Colon (tissue), 2 donors: ENCODE measurements around the gene PRR15L.

ENCODE experiments used
- FAIRE-seq: peaks from 2 replicates; lab custom pipeline; 2012; peaks lifted over from hg19 to GRCh38; lab: Jason Lieb, UNC
- donor health status: control.
- donor health status: control.

The PRR15L gene

GRCh38 chr17:47959825-47960655, 2.4 kb upstream of the PRR15L start:
- FAIRE-seq: no peak

GRCh38 chr17:47956791-47957590, 692 bp downstream of the PRR15L start:
- FAIRE-seq: no peak

- no peak for FAIRE-seq
Measured at GRCh38 chr17:47955497-47956461, 1.9 kb downstream of the PRR15L start.

- no peak for FAIRE-seq
Measured at GRCh38 chr17:47953909-47954308, 3.8 kb downstream of the PRR15L start.

GRCh38 chr17:47952171-47953021, 5.3 kb downstream of the PRR15L start:
- no peak for FAIRE-seq

- no peak for FAIRE-seq
Measured at GRCh38 chr17:47950448-47950847, 7.2 kb downstream of the PRR15L start.

- no peak for FAIRE-seq
Measured at GRCh38 chr17:47949946-47950345, 7.7 kb downstream of the PRR15L start.

- FAIRE-seq: no peak
Measured at GRCh38 chr17:47949197-47949759, 8.4 kb downstream of the PRR15L start.

GRCh38 chr17:47948706-47949196, 8.9 kb downstream of the PRR15L start:
- FAIRE-seq: no peak

- no peak for FAIRE-seq
Measured at GRCh38 chr17:47946929-47947397, 10.7 kb downstream of the PRR15L start.

GRCh38 chr17:47946516-47946915, 11.2 kb downstream of the PRR15L start:
- no peak for FAIRE-seq

- FAIRE-seq: no peak
Measured at GRCh38 chr17:47945529-47946508, 11.9 kb downstream of the PRR15L start.

GRCh38 chr17:47945080-47945479, 12.6 kb downstream of the PRR15L start:
- no peak for FAIRE-seq

- FAIRE-seq: no peak
Measured at GRCh38 chr17:47942568-47942967, 15.1 kb downstream of the PRR15L start.

GRCh38 chr17:47942096-47942510, 15.6 kb downstream of the PRR15L start:
- no peak for FAIRE-seq

- no peak for FAIRE-seq
Measured at GRCh38 chr17:47941246-47942095, 16.2 kb downstream of the PRR15L start, which contains the start of gene PNPO. Gene PNPO, plus strand, starts transcription at chr17:47941571. Its CDS starts 105 bp downstream, at chr17:47941676.

- no peak for FAIRE-seq
Measured at GRCh38 chr17:47937941-47938340, 19.7 kb downstream of the PRR15L start.

GRCh38 chr17:47935961-47936360, 21.7 kb downstream of the PRR15L start:
- no peak for FAIRE-seq
